ENCODE data around the gene H19. TPM values are rescaled to one million over a fixed set of nuclear protein-coding genes. Genes with fewer than 3 reads are reported as not detected.

The H19 gene
- total and polyA plus RNA-seq, 2 of the 8 experiments (the other 6 are each of a cell fraction or from before 2014, with no cell fraction given): 5.2 to 10.0 TPM

- TF ChIP-seq CHD7 (IDR thresholded peaks at IDR 0.05; ENCODE audit: insufficient replicate concordance, low read length): no peak
- TF ChIP-seq TAF1 (IDR thresholded peaks at IDR 0.05; ENCODE audit: low read depth, low read length): no peak
- TF ChIP-seq CBX5 (IDR thresholded peaks at IDR 0.05; ENCODE audit: low read depth, low read length): no peak
- no peak for TF ChIP-seq HDAC6 (IDR thresholded peaks at IDR 0.05; ENCODE audit: low read depth, low read length)
- no peak for TF ChIP-seq KDM4A (IDR thresholded peaks at IDR 0.05; ENCODE audit: low read depth, low read length, severe bottlenecking)
- TF ChIP-seq ASH2L (IDR thresholded peaks at IDR 0.05; ENCODE audit: low read length): no peak
- no peak for TF ChIP-seq CHD1 (IDR thresholded peaks at IDR 0.05; ENCODE audit: low read depth, low read length)
- TF ChIP-seq JUND (IDR thresholded peaks at IDR 0.05; ENCODE audit: low read length): no peak
- TF ChIP-seq SRF (IDR thresholded peaks at IDR 0.05; ENCODE audit: low read depth, low read length): no peak
- no peak for TF ChIP-seq TBP (IDR thresholded peaks at IDR 0.05; ENCODE audit: low read depth, low read length)
- no peak for TF ChIP-seq SP1 (IDR thresholded peaks at IDR 0.05; ENCODE audit: low read depth, low read length)
- TF ChIP-seq TAF7 (optimal IDR thresholded peaks at IDR 0.05; ENCODE audit: borderline replicate concordance, low read depth, low read length): no peak
Observed at GRCh38 chr11:2002042-2002776, 4.6 kb upstream of the H19 start (continued).
